Fibroblast of peridontal ligament (primary cell): ENCODE results near the gene CAPN5.

ENCODE experiments used
- DNase-seq: peaks from one replicate; pipeline ENCODE4 v3.0.0-alpha.2; 2010; ENCODE audit errors: extremely low read depth

The CAPN5 gene

GRCh38 chr11:77173494-77173893 lies 106.7 kb downstream of the CAPN5 start:
- no peak for DNase-seq

- DNase-seq: no peak
These were observed 107.8 kb downstream of the CAPN5 start for GRCh38 chr11:77174559-77174958.

- DNase-seq: no peak
These were observed 108.5 kb downstream of the CAPN5 start for GRCh38 chr11:77175021-77175842.
